GM19025 (cell line): ENCODE data around the gene ABHD6.
"Not testable (repeated sequence)": the region's sequence is repeated elsewhere in the genome, so short reads cannot be mapped to it uniquely, and the experiment has no call there.

Experiments used
- ATAC-seq: cut with Tn5 transposase; IDR thresholded peaks from one replicate; pipeline ENCODE4 v1.9.1; 2021; ENCODE audit warnings: mild to moderate bottlenecking, low read depth, moderate library complexity; ENCODE audit not compliant: unreplicated experiment

ABHD6 gene

DNA sequence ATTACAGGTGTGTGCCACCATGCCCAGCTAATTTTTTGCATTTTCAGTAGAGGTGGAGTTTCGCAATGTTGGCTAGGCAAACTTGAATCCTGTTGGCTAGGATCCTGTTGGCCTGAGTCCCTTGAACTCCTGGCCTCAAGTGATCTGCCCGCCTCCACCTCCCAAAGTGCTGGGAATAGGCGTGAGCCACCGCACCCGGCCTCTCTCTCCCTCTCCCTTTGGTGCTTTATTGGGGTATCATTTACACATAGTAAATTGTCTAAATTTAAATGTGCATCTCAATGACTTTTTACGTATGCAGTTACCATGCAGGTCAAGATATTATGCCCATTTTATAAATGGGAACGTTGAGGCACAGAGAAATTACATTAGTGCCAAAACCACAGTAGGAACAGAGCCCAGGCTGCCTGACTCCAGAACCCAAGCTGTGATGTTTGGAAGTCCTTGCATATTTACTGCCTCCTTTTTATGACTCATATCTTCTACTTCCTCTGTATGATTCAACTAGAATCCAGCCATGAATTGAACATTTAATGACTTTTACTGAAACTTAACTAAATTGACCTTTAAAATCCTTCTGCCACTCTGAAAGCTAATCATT, 34.4 kb downstream of the ABHD6 start:
- ATAC-seq, result no peak

DNA sequence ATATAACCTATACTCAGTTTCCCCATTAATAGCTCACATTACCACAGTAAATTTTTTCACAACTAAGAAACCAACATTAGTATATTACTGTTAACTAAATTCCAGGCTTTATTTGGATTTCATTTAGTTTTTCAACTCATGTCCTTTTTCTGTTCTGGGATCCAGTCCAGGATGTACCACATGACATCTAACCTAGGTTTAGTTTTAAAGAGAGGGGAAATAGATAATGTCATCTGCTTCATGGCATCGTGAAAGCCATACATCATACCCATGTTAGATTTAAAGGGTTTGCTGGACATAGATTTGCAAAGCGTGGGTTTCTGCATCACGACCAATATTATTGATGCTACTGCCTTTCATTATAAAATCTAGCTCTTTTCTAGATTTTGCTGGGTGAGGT, 35.3 kb downstream of the ABHD6 start:
- no peak for ATAC-seq

DNA sequence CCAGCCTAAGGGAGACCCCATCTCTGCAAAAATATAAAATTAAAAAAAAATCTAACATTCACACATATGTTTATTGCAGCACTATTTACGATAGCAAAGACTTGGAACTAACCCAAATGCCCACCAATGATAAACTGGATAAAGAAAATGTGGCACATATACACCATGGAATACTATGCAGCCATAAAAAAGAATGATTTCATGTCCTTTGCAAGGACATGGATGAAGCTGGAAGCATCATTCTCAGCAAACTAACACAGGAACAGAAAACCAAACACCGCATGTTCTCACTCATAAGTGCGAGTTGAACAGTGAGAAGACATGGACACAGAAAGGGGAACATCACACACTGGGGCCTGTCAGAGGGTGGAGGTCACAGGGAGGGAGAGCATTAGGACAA, 35.8 kb downstream of the ABHD6 start:
- ATAC-seq, result not testable (repeated sequence)

DNA sequence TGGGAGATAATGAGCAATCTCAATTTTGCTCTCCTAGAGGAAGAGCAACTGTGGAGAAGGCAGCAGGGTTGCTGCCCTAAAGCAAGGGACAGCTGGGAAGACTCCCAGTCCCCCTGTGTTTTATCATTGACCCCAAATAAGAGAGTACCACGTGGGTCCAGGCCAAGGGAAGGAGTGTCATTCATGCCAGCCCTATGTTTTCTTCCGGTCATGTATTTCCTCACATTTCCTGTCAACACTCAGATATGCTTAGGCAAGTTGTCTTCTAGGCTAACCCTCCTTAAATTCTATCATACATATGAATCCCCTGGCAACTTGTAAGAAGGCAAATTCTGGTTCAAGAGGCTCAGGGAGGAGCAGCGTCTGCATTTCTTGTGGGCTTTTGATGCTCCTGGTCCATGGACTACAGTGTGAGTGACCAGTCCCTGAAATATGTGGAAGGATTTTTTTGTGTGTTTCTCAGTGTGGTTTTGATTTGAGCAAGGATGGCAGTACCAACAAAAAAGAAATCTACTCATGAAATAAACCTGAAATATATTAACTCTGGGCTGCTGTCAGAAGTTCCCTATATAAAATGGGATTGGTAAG, 36.5 kb downstream of the ABHD6 start:
- no peak for ATAC-seq

DNA sequence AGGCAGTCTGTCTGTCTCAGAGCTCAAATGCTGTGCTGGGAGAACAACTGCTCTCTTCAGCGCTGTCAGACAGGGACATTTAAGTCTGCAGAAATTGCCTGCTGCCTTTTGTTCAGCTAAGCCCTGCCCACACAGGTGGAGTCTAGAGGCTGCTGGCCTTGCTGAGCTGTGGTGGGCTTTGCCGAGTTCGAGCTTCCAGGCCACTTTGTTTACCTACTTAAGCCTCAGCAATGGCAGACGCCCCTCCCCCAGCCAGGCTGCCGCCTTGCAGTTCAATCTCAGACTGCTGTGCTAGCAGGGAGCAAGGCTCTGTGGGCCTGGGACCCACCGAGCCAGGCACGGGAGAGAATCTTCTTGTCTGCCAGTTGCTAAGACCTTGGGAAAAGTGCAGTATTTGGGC, 43.5 kb downstream of the ABHD6 start:
- no peak for ATAC-seq

DNA sequence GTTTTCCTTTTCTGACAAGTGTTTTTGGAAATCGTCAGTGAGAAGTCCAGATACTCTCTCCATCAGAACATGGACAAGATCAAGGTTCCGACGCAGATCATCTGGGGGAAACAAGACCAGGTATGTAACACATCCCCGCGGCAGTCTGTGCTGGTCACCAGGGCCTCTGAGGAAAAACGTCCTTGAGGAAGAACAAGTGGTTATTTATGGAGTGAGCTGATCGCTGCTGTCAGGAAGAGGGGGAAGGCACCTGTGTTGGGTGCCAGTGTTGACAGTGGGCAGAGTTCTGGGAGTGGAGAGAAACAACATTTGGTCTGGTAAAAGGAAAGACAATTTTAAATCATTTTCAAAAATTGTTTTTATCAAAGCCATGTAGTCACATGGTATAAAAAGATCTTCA, 47.7 kb downstream of the ABHD6 start:
- ATAC-seq, result no peak

DNA sequence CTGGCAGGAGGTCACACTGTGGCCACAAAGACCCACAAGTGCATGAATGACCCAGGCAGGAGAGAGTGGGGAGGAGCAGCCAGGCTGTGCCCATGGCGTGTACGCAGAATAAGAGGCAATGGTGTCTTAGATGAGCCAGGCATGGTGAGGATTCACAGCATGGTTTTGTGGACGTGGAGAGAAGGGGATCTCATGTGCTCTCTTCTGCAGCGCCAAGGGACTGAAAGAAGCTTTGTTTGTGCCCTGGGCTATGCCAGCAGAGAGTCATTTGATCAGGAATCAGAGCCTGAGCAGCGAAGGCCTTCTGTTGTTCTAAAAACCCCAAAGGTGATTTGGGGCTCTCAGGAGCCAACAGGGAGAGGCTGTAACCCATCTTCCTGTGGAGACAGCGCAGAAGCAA, 49.8 kb downstream of the ABHD6 start:
- ATAC-seq, result no peak

DNA sequence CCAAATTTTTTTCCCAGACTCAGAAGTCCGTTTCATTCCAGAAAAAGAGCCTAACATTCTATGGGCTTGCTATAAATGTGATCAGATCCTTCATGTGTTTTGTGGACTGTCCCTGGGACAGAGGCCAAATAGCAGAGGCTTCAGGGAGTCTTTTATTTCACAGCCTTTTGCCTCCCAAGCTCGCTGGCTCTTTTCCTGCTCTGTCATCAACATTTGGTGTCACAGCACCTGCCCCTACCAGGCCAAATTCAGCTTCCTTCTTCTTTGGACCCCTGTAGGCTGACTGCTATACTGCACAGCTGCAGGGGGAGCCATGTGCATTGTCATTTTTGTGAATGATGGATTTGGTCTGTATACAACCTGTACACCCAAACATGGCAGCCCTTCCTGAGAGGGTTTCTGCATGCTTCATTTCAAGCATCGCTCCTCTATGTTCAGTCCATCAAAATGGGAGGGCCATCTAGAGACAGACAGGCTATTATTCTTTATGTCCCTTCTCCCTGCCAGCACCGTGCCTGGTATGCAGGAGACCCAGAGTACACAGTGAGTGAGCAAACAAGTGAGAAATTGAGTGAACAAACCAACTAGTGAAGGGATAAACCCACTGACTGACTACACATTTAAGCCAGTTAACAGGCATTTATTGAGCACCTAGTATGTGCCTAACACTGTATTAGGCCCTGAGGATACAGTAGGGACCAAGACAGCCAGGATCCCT, 50.6 kb downstream of the ABHD6 start:
- ATAC-seq, result no peak

DNA sequence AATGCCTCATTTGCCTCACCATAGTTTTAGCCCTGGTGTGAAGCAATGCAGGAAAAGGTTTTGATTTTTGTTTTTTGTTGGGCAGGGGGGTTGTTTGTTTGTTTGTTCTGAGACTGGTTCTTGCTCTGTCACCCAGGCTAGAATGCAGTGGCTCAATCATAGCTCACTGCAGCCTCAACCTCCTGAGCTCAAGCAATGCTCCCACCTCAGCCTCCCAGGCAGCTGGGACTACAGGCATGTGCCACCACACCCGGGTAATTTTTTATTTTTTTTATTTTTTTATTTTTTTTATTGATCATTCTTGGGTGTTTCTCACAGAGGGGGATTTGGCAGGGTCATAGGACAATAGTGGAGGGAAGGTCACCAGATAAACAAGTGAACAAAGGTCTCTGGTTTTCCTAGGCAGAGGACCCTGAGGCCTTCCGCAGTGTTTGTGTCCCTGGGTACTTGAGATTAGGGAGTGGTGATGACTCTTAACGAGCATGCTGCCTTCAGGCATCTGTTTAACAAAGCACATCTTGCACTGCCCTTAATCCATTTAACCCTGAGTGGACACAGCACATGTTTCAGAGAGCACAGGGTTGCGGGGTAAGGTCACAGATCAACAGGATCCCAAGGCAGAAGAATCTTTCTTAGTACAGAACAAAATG, 51.5 kb downstream of the ABHD6 start:
- not testable (repeated sequence) for ATAC-seq

DNA sequence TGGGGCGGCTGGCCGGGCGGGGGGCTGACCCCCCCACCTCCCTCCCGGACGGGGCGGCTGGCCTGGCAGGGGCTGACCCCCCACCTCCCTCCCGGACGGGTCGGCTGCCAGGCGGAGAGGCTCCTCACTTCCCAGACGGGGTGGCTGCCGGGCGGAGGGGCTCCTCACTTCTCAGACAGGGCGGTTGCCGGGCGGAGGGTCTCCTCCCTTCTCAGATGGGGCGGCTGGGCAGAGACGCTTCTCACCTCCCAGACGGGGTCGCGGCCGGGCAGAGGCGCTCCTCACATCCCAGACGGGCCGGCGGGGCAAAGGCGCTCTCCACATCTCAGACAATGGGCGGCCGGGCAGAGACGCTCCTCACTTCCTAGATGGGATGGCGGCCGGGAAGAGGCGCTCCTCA, 52.9 kb downstream of the ABHD6 start:
- not testable (repeated sequence) for ATAC-seq

DNA sequence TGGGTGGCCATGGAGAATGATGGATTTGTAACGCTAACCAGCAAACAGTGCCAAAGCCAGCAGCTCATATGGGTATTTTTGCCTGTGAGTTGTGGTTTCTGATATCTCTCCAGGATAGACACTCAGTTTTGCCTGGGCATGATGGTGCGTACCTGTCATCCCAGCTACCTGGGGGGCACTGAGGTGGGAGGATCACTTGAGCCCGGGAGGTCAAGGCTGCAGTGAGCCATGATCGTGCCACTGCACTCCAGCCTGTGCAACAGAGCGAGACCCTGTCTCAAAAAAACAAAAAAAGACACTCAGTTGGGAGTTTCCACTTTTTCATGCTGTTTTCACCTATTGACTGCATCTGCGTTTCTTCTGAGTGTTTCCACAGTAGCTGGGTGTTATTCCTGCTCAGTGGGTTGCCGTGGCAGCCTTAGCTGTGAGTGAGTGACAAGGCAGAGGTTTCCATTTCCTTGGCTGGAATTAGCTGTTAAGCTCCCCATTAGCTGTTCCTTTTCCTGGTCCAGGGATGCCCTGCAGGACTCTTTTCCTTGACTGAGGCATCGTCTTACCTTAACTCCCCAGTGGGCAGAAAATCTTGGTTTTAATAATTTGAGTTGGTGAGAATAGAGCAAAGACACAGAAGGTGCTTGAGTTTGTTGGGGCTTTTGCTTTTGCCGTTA, 54.2 kb downstream of the ABHD6 start:
- ATAC-seq, result no peak

DNA sequence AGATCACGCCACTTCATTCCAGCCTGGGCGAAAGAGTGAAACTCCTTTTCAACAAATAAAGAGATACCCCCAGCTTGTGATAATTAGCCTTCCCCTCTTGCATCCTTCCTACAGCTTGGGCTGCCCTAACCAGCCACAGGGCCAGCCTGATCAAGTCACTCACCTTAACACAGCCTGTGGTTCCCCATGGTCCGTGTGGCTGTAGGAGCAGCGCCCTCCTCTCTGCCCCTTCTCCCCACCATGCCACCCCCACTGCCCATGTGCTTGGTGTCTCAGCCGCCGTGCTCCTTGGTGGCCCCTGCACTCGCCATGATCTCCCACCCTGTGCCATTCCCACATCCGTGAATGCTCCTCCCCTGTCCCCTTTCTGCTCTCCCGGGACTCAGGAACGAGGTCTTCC, 55.3 kb downstream of the ABHD6 start:
- ATAC-seq, result no peak

DNA sequence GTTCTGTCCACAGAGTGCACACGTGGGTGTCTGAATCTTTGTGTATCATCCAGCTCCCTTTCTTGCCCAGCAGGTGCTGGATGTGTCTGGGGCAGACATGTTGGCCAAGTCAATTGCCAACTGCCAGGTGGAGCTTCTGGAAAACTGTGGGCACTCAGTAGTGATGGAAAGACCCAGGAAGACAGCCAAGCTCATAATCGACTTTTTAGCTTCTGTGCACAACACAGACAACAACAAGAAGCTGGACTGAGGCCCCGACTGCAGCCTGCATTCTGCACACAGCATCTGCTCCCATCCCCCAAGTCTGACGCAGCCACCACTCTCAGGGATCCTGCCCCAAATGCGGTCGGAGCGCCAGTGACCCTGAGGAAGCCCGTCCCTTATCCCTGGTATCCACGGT, 55.9 kb downstream of the ABHD6 start:
- no peak for ATAC-seq

DNA sequence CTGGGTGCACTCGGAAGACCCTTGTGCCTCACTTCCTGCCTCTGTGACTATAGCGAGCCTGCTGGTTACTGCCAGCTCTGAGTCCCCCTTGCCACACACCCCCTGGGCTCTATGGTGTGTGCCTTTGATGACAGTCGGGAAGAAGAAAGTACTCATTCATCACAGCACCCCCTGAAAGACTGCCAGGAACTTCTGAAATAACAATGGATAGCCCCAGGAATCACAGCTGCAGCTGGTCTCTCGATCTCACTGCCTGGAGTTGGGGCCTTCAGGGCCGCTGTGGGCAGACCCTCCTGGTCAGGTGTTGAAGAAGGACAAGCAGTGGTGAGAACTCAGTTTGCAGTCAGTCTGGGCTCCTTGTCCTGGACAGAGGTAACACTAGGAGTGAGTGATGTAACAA, 58.7 kb downstream of the ABHD6 start:
- no peak for ATAC-seq

DNA sequence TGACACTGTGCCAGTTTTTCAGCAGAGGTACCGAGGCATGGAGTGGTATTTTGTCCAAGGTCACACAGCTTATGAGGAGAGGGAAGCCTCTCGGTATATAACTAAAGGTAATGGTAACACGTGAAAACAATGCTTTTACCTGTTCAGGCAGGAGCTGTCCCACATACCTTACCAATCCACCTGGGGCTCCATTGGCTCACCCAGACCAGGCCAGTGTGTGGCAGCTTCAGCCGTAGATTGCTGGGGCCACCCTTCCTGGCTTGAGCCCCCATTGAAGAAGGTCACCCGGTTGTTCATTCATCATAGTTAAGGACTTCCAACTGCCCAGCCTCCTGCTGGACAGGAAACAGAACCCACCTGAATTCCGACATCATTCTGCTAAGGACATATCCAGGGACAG, 59.3 kb downstream of the ABHD6 start:
- no peak for ATAC-seq

DNA sequence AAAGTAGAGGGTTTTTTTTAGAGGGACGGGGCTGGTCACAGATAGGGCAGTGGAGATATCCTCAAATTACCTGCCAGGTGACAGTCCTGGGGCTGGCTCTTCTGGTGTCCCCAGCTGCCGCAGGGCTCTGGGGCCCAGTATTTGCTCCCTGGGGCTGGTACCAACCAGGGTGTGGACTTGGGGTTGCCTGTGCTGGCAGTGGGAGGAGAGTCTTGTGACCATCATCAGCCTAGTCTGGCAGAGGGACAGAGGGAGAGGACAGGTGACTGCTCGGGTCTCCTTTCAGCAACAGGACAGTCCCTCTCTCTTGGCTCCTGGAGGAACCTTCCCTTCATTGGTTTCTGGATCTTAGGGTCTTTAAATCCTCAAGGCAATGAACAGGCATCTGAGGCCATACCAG, 60.6 kb downstream of the ABHD6 start:
- ATAC-seq, result no peak

DNA sequence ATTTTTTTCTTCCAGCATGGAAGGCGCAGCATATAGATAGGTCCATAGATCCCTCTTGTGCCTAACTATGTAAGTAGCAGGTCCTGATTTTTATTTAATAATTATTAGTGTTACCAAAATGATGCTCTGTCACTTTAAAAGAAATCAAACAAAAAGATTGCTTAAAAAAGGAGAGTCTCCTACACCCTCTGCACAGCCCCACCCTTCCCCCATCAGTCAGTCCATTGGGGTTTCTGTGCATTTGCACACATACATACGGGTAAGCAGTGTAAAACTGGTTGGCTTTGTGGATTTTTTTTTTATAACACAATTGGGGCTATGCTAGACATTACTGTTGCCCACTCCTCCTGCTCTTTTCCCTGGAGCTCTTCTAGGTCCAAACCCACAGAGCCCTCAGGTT, 61.5 kb downstream of the ABHD6 start:
- no peak for ATAC-seq

DNA sequence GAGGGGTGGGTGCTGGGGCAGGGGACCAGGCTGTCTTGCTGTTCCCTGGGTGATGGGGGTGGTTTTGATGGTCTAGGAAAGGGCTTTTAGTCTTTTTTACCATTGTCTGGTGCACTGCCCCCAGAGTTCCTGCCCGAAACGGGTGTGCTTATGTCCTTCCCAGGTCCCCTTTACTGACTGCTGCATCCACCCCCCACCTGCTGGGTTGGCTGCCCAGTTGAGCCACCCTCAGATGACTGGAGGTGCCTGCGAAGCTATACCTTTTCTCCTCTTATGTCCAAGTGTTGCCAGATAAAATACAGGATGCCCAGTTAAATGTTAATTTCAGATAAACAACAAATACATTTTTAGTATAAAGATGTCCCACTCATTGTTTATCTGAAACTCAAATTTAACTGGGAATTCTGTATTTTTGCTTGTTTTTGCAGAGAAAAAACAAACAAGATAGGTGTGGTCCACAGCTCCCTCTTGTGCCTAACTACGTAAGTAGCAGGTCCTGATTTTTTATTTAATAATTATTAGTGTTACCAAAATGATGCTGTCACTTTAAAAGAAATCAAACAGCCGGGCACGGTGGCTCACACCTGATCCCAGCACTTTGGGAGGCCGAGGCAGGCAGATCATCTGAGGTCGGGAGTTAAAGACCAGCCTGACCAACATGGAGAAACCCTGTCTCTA, 62.4 kb downstream of the ABHD6 start:
- no peak for ATAC-seq

DNA sequence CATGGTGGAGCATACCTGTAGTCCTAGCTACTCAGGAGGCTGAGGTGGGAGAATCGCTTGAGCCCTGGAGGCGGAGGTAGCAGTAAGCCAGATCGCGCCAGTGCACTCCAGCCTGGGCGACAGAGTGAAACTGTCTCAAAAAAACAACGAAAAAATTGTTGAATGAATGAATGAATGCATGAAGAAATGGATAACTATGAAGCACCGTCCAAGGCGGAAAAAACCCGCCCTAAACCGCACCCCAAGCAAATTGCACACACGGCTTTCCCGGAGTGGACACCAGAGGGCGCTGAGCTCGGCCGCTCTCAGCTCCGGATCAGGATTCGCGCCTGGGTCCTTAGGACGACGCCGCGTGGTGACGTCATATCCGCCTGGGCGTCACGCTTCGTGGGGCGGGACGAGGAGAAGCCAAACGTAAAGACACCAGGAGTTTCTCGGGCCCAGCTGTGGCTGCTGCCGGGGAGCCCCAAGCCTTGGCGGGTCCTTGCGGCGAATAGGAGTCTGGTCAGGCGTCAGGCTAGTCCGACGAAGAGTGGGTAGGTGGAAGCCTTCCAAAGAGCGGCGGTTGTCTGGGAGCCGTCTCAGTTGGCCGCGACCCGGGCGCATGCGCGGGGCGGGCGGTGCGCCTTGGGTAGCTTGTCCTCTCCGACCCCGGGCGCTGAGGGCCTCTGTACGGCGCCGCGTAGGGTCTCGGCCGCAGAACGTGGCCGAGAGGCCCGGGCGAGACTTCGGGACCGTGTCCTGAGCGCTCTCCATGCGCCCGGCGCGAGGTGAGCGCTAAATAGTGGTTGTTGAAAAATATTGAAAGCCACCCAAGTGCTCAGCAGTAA, 68.5 kb downstream of the ABHD6 start, which contains the start of the genes HTD2 and RPP14:
HTD2 (plus strand) TSS at position 639 of the 830 bp plus-strand sequence. CDS start 11,094 bp downstream, outside the sequence.
RPP14 (plus strand) TSS at position 364 of the 830 bp plus-strand sequence. CDS start 4,085 bp downstream, outside the sequence.
- peak; percentile 87 for ATAC-seq
